ENCODE data around the gene FHL2. TPM values are rescaled to one million over a fixed set of nuclear protein-coding genes. Genes with fewer than 3 reads are reported as not detected.

The FHL2 gene
- total and polyA plus RNA-seq, 2 donors (not counting 1 experiment from before 2014, with no cell fraction given) = not detected

DNA sequence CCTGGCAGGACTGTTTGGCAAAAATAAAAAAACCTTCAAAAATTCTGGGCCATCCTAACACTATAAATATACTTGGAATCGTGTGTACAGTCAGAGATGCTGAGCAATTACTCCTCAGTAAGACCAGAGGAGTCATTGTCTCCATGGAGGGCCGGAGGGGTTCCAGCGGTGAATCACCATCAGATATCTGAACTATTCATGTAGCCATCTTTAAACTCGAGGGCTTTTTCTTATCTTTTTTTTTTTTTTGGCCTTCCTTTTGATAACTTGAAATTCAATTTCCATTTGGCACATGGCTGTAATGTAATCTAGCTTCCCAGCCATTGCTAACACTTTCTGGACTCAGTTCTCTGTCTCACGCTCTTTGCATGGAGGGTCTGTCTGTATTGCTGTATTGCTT is 7.4 kb upstream of the FHL2 start:
- ChIA-PET POLR2A (no interaction called here), CTCF (no interaction called here)
- Histone ChIP-seq H3K79me2 (ENCODE audit: control insufficient read depth, insufficient read depth, low read length) (no peaks in the 10 kb centered on the region), H3K27me3 (replicated peaks in 1 of 4; ENCODE audit: control extremely low read depth in 1 of 4, control insufficient read depth in 3 of 4, insufficient read depth in 4 of 4, low read length in 3 of 4) (peaks cover 0 to 15% (median 1%) of the 10 kb centered on the region in 4 experiments), H3K4me2 (replicated peaks; ENCODE audit: low read depth, low read length, poor library complexity, severe bottlenecking) (no peak overlapping the region), H3K9ac (ENCODE audit: low read length) (no peak overlapping the region), H2AFZ (ENCODE audit: insufficient read depth, low read depth, low read length, poor library complexity, severe bottlenecking) (no peak overlapping the region), H3K4me3 (ENCODE audit: control extremely low read depth in 1 of 5, extremely low read depth in 1 of 5, insufficient read depth in 1 of 5, low read depth in 2 of 5, low read length in 4 of 5) (no peak overlapping the region), H3K9me3 (ENCODE audit: control extremely low read depth in 1 of 3, control insufficient read depth in 2 of 3, insufficient read depth in 1 of 3, low read length in 2 of 3) (no peaks in the 10 kb centered on the region), H3K36me3 (replicated peaks in 1 of 2; ENCODE audit: control extremely low read depth in 1 of 2, control insufficient read depth in 1 of 2, extremely low read depth in 1 of 2, insufficient read depth in 2 of 2, low read length in 1 of 2) (no peaks in the 10 kb centered on the region), H4K20me1 (ENCODE audit: control insufficient read depth, insufficient read depth, low read length, poor library complexity, severe bottlenecking) (no peaks in the 10 kb centered on the region), H3K27ac (ENCODE audit: low read length in 2 of 2) (no peak overlapping the region), H3K4me1 (ENCODE audit: control insufficient read depth in 2 of 2, insufficient read depth in 2 of 2, low read length in 2 of 2) (no peaks in the 10 kb centered on the region)
- no peak for ATAC-seq (ENCODE audit: low read depth)
- Mint-ChIP-seq H3K4me3 (no peak overlapping the region), H3K4me1 (no peaks in the 10 kb centered on the region), H3K9me3 (ENCODE audit: insufficient read depth) (no peaks in the 10 kb centered on the region), H3K27me3 (peaks cover 42% of the 10 kb centered on the region), H3K27ac (no peak overlapping the region)
- 100% methylated on average over 4 of the region's 5 CpGs for WGBS (ENCODE audit: insufficient coverage)
- TF ChIP-seq EZH2 (IDR thresholded peaks at IDR 0.05; ENCODE audit: borderline replicate concordance, insufficient read depth, low read depth, low read length, poor library complexity, severe bottlenecking) = no peak
- TF ChIP-seq, protein P1, sequence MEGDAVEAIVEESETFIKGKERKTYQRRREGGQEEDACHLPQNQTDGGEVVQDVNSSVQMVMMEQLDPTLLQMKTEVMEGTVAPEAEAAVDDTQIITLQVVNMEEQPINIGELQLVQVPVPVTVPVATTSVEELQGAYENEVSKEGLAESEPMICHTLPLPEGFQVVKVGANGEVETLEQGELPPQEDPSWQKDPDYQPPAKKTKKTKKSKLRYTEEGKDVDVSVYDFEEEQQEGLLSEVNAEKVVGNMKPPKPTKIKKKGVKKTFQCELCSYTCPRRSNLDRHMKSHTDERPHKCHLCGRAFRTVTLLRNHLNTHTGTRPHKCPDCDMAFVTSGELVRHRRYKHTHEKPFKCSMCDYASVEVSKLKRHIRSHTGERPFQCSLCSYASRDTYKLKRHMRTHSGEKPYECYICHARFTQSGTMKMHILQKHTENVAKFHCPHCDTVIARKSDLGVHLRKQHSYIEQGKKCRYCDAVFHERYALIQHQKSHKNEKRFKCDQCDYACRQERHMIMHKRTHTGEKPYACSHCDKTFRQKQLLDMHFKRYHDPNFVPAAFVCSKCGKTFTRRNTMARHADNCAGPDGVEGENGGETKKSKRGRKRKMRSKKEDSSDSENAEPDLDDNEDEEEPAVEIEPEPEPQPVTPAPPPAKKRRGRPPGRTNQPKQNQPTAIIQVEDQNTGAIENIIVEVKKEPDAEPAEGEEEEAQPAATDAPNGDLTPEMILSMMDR (IDR thresholded peaks at IDR 0.05) = no peak
- intact Hi-C loops (cut with micrococcal nuclease) = no loop called here
- DNase-seq = no peak

GRCh38 chr2:105405291-105405690 is 6.4 kb upstream of the FHL2 start:
- no peak for DNase-seq
- intact Hi-C loops (cut with micrococcal nuclease) = no loop called here
- Histone ChIP-seq H3K79me2 (ENCODE audit: control insufficient read depth, insufficient read depth, low read length) (no peaks in the 10 kb centered on the region), H3K9ac (ENCODE audit: low read length) (no peak overlapping the region), H3K27ac (ENCODE audit: low read length in 2 of 2) (no peak overlapping the region), H3K4me3 (ENCODE audit: control extremely low read depth in 1 of 5, extremely low read depth in 1 of 5, insufficient read depth in 1 of 5, low read depth in 2 of 5, low read length in 4 of 5) (no peak overlapping the region), H2AFZ (ENCODE audit: insufficient read depth, low read depth, low read length, poor library complexity, severe bottlenecking) (no peak overlapping the region), H3K4me1 (ENCODE audit: control insufficient read depth in 2 of 2, insufficient read depth in 2 of 2, low read length in 2 of 2) (no peaks in the 10 kb centered on the region), H3K4me2 (replicated peaks; ENCODE audit: low read depth, low read length, poor library complexity, severe bottlenecking) (no peak overlapping the region), H3K9me3 (ENCODE audit: control extremely low read depth in 1 of 3, control insufficient read depth in 2 of 3, insufficient read depth in 1 of 3, low read length in 2 of 3) (no peaks in the 10 kb centered on the region), H4K20me1 (ENCODE audit: control insufficient read depth, insufficient read depth, low read length, poor library complexity, severe bottlenecking) (no peaks in the 10 kb centered on the region), H3K27me3 (replicated peaks in 1 of 4; ENCODE audit: control extremely low read depth in 1 of 4, control insufficient read depth in 3 of 4, insufficient read depth in 4 of 4, low read length in 3 of 4) (peaks cover 0 to 16% (median 1%) of the 10 kb centered on the region in 4 experiments), H3K36me3 (replicated peaks in 1 of 2; ENCODE audit: control extremely low read depth in 1 of 2, control insufficient read depth in 1 of 2, extremely low read depth in 1 of 2, insufficient read depth in 2 of 2, low read length in 1 of 2) (no peaks in the 10 kb centered on the region)
- H3K4me3 Mint-ChIP-seq = no peak overlapping the region
- no peak for ATAC-seq (ENCODE audit: low read depth)
- ChIA-PET CTCF (no interaction called here), POLR2A (no interaction called here)
- 33% methylated on average over 1 of the region's 4 CpGs for WGBS (ENCODE audit: insufficient coverage)
- TF ChIP-seq, protein P1 (IDR thresholded peaks at IDR 0.05) = no peak
- no peak for TF ChIP-seq EZH2 (IDR thresholded peaks at IDR 0.05; ENCODE audit: borderline replicate concordance, insufficient read depth, low read depth, low read length, poor library complexity, severe bottlenecking)
- no peaks in the 10 kb centered on the region for H3K4me1 Mint-ChIP-seq
- H3K27me3 Mint-ChIP-seq = peaks cover 42% of the 10 kb centered on the region
- H3K9me3 Mint-ChIP-seq (ENCODE audit: insufficient read depth) = no peaks in the 10 kb centered on the region
- no peak overlapping the region for H3K27ac Mint-ChIP-seq

All from B cell (primary cell).